GM19463 (cell line): ENCODE measurements around the gene CD99L2.

Source experiments
- ATAC-seq: cut with Tn5 transposase; IDR thresholded peaks from one replicate; pipeline ENCODE4 v1.9.1; 2021; ENCODE audit warnings: mild to moderate bottlenecking, moderate library complexity; ENCODE audit not compliant: unreplicated experiment

CD99L2 gene

GRCh38 chrX:150766351-150767044 lies 132.0 kb downstream of the CD99L2 start:
- no peak for ATAC-seq

GRCh38 chrX:150765782-150766350 lies 132.6 kb downstream of the CD99L2 start:
- no peak for ATAC-seq

- ATAC-seq, result no peak
Observed at GRCh38 chrX:150765237-150765636, 133.2 kb downstream of the CD99L2 start.

- ATAC-seq, result no peak
Observed at GRCh38 chrX:150763810-150764209, 134.7 kb downstream of the CD99L2 start.

- no peak for ATAC-seq
Observed at GRCh38 chrX:150763303-150763797, 135.1 kb downstream of the CD99L2 start.

- ATAC-seq, result no peak
Observed at GRCh38 chrX:150762258-150763165, 136.0 kb downstream of the CD99L2 start.

- no peak for ATAC-seq
Observed at GRCh38 chrX:150761819-150762216, 136.7 kb downstream of the CD99L2 start.

- no peak for ATAC-seq
Observed at GRCh38 chrX:150761176-150761818, 137.2 kb downstream of the CD99L2 start.

GRCh38 chrX:150759568-150760416 lies 138.7 kb downstream of the CD99L2 start:
- ATAC-seq, result no peak

GRCh38 chrX:150757371-150757770 lies 141.1 kb downstream of the CD99L2 start:
- ATAC-seq, result no peak

GRCh38 chrX:150753968-150754367 lies 144.5 kb downstream of the CD99L2 start:
- ATAC-seq, result no peak

- ATAC-seq, result no peak
Observed at GRCh38 chrX:150753357-150753756, 145.1 kb downstream of the CD99L2 start.

- ATAC-seq, result no peak
Observed at GRCh38 chrX:150752124-150752523, 146.3 kb downstream of the CD99L2 start.

GRCh38 chrX:150736475-150736874 lies 162.0 kb downstream of the CD99L2 start:
- peak; percentile 51 for ATAC-seq

- ATAC-seq, result no peak
Observed at GRCh38 chrX:150731795-150732194, 166.7 kb downstream of the CD99L2 start.

- ATAC-seq, result no peak
Observed at GRCh38 chrX:150730719-150731118, 167.7 kb downstream of the CD99L2 start.

- ATAC-seq, result no peak
Observed at GRCh38 chrX:150729956-150730355, 168.5 kb downstream of the CD99L2 start.

- ATAC-seq, result no peak
Observed at GRCh38 chrX:150719621-150720020, 178.8 kb downstream of the CD99L2 start.
